OCI-M2 (cell line): ENCODE data around the gene NHS.

ENCODE experiments used
- DNase-seq: peaks from one replicate; lab custom pipeline; 2025; ENCODE audit not compliant: unreplicated experiment; lab: John Stamatoyannopoulos, UW

The NHS gene

GRCh38 chrX:17767734-17768133 lies 392.7 kb downstream of the NHS start:
- DNase-seq, result no peak

- DNase-seq, result no peak
These were observed 394.0 kb downstream of the NHS start for GRCh38 chrX:17768997-17769396.

GRCh38 chrX:17769701-17770269 lies 394.8 kb downstream of the NHS start:
- DNase-seq, result no peak

GRCh38 chrX:17773221-17773876 lies 398.3 kb downstream of the NHS start:
- DNase-seq, result no peak

- no peak for DNase-seq
These were observed 399.1 kb downstream of the NHS start for GRCh38 chrX:17774053-17774452.

GRCh38 chrX:17778997-17779396 lies 404.0 kb downstream of the NHS start:
- DNase-seq, result no peak

GRCh38 chrX:17779434-17779833 lies 404.4 kb downstream of the NHS start:
- no peak for DNase-seq
